K562 (cell line): ENCODE data around the gene MAST3. TPM values are rescaled to one million over a fixed set of nuclear protein-coding genes. Genes with fewer than 3 reads are reported as not detected.

ENCODE experiments used
- ATAC-seq: fragments of 200-7000 bp; cut with Tn5 transposase; 3 replicates; pipeline ENCODE4 v1.9.1; 2020; ENCODE audit warnings: moderate library complexity
- BruUV-seq: library from RNA; stranded (reverse); fragments of 400-500 nt; replicated peaks from 2 replicates; lab custom pipeline; 2021; lab: Mats Ljungman, UMichigan
- CTCF ChIA-PET: fragments of 300-600 bp; formaldehyde crosslinking; extraction: SDS; loops from one replicate; lab custom pipeline; 2021; ENCODE audit warnings: low intra/inter-chr PET ratio; lab: Yijun Ruan, JAX
- POLR2A ChIA-PET: fragments of 300-600, 350-650 bp; sonication (Branson Sonifier 250); formaldehyde crosslinking; extraction: SDS; loops from one replicate; lab custom pipeline; 2021; ENCODE audit warnings: antibody characterized with exemption, inconsistent platforms; lab: Yijun Ruan, JAX
- DNase-seq, 4 experiments: peaks; one replicate each; pipeline versions ENCODE4 v3.0.0 to v3.0.0-alpha.2; 2011 to 2018; ENCODE audit warnings: low spot score in 3 of 4, mixed read lengths in 3 of 4; ENCODE audit errors: extremely low read depth in 1 of 4
- FAIRE-seq: peaks from 2 replicates; lab custom pipeline; 2011; peaks lifted over from hg19 to GRCh38; lab: Jason Lieb, UNC
- H2AFZ ChIP-seq: 2 replicates; pipeline ENCODE4 v1.6.0; 2011; ENCODE audit warnings: low read depth, low read length, control low read depth, inconsistent platforms
- H3K27ac ChIP-seq: fragments of 200-600 bp; 3 replicates; pipeline ENCODE4 v1.8.0; 2011; ENCODE audit warnings: low read depth, mild to moderate bottlenecking, control low read depth, inconsistent platforms, low read length, moderate library complexity, mixed read lengths; ENCODE audit errors: extremely low read depth
- H3K27me3 ChIP-seq, 2 experiments: fragments of 300-600 bp in 1 of 2; 2 replicates in 1 of 2; 3 replicates in 1 of 2; pipeline versions ENCODE4 v1.6.0 to v1.8.0; 2011; ENCODE audit warnings: inconsistent platforms in 2 of 2, low read length in 2 of 2, mild to moderate bottlenecking in 1 of 2, mixed read lengths in 1 of 2, moderate library complexity in 1 of 2; ENCODE audit not compliant: control insufficient read depth in 2 of 2, insufficient read depth in 2 of 2
- H3K36me3 ChIP-seq: fragments of 300-600 bp; 3 replicates; pipeline ENCODE4 v1.8.0; 2011; ENCODE audit warnings: mild to moderate bottlenecking, low read length, inconsistent platforms; ENCODE audit not compliant: control insufficient read depth, insufficient read depth
- H3K4me1 ChIP-seq, 2 experiments: fragments of 200-600 bp in 1 of 2; replicated peaks in 1 of 2; 2 replicates in 1 of 2; 3 replicates in 1 of 2; pipeline versions ENCODE4 v1.5.1 to v1.8.0; 2011; ENCODE audit warnings: inconsistent platforms in 2 of 2, low read length in 2 of 2, mild to moderate bottlenecking in 1 of 2, mixed read lengths in 1 of 2, moderate library complexity in 1 of 2; ENCODE audit not compliant: control insufficient read depth in 2 of 2, insufficient read depth in 2 of 2
- H3K4me2 ChIP-seq: 2 replicates; pipeline ENCODE4 v1.6.1; 2011; ENCODE audit warnings: low read length, control low read depth, inconsistent platforms, mixed read lengths; ENCODE audit not compliant: insufficient read depth
- H3K4me3 ChIP-seq: fragments of 200-600 bp; sonication (generic), shearing (Covaris generic); 2 replicates; pipeline ENCODE4 v1.5.1; 2016; ENCODE audit warnings: control low read depth, inconsistent platforms
- H3K79me2 ChIP-seq: fragments of 200-600 bp; 3 replicates; pipeline ENCODE4 v1.8.0; 2011; ENCODE audit warnings: low read length, inconsistent platforms; ENCODE audit not compliant: control insufficient read depth, insufficient read depth
- H3K9ac ChIP-seq, 2 experiments: 2 replicates each; pipeline versions ENCODE4 v1.6.0 to v1.6.1; 2011; ENCODE audit warnings: low read depth in 2 of 2, low read length in 2 of 2, control low read depth in 1 of 2, inconsistent platforms in 1 of 2, mild to moderate bottlenecking in 1 of 2, mixed read lengths in 1 of 2; ENCODE audit not compliant: insufficient read depth in 1 of 2
- H3K9me1 ChIP-seq: one replicate; pipeline ENCODE4 v1.6.0; 2011; ENCODE audit warnings: inconsistent platforms, mild to moderate bottlenecking, low read length, moderate library complexity; ENCODE audit not compliant: control insufficient read depth, insufficient read depth
- H3K9me3 ChIP-seq: replicated peaks from 2 replicates; pipeline ENCODE4 v1.5.1; 2011; ENCODE audit warnings: low read depth, low read length, inconsistent platforms; ENCODE audit not compliant: control insufficient read depth, insufficient read depth
- H4K20me1 ChIP-seq: replicated peaks from 2 replicates; pipeline ENCODE4 v1.6.1; 2011; ENCODE audit warnings: low read length, inconsistent platforms, mixed read lengths; ENCODE audit not compliant: control insufficient read depth, insufficient read depth
- ELF4 ChIP-seq: fragments of 450-650 bp; formaldehyde crosslinking; IDR thresholded peaks from 2 replicates; pipeline ENCODE4 v1.4.0; 2022; ENCODE audit warnings: missing genetic modification characterization
- MECOM ChIP-seq: fragments of 250-450 bp; sonication (Bioruptor Pico); IDR thresholded peaks from 2 replicates; pipeline ENCODE4 v1.8.0; 2022; ENCODE audit warnings: inconsistent platforms
- WGBS: fragments of 100-300 bp; shearing (Covaris generic); methylation state at CpG from one replicate; pipeline ENCODE4 v1.1.6; 2016; ENCODE audit warnings: low coverage, mixed read lengths; ENCODE audit not compliant: insufficient coverage; ENCODE audit errors: missing lambda C conversion rate; 5-methylcytosine and 5-hydroxymethylcytosine counted together
- in situ Hi-C: fragments of 300-500 bp; cut with MboI; formaldehyde crosslinking; loops from 4 replicates; pipeline ENCODE4 v1.15.0; 2018; ENCODE audit warnings: inconsistent platforms, mixed read lengths
- intact Hi-C: fragments of 100-400 bp; cut with micrococcal nuclease; formaldehyde crosslinking; loops from 2 replicates; pipeline ENCODE4 v1.14.2; 2022
- polyA plus RNA-seq, 8 experiments: library from polyadenylated mRNA; depleted of rRNA in 4 of 8; stranded (reverse) in 5 of 8; unstranded in 3 of 8; fragments of >200 nt; fragmentation: Nextera tagmentation in 2 of 8; fragmentation: Illumina TruSeq in 1 of 8; extraction: Ambion mirVana in 2 of 8; extraction: Trizol in 1 of 8; gene quantifications; 2 replicates each; pipeline versions ENCODE4 v1.2.1 to v1.2.3, GENCODE V29; 2011 to 2014; ENCODE audit warnings: inconsistent platforms in 1 of 8, missing spikeins in 1 of 8
- total RNA-seq, 7 experiments: library from RNA; depleted of rRNA in 6 of 7; stranded (reverse); fragments of >200 nt in 6 of 7; fragmentation: Illumina TruSeq in 2 of 7; extraction: Trizol in 2 of 7; gene quantifications; 2 replicates each; pipeline versions ENCODE4 v1.2.1 to v1.2.3, GENCODE V29; 2011 to 2021; ENCODE audit warnings: low replicate concordance in 1 of 7
- TF ChIP-seq, protein P1 (sequence below): sonication (generic); formaldehyde crosslinking; IDR thresholded peaks from 2 replicates; pipeline ENCODE4 v1.8.1; 2022; ENCODE audit warnings: missing genetic modification reagents
- TF ChIP-seq, protein P2 (sequence below): sonication (generic); formaldehyde crosslinking; IDR thresholded peaks from 2 replicates; pipeline ENCODE4 v1.8.1; 2023; ENCODE audit warnings: mild to moderate bottlenecking, missing genetic modification reagents
- TF ChIP-seq, protein P3 (sequence below): IDR thresholded peaks from 2 replicates; pipeline ENCODE4 v1.6.1; 2011; ENCODE audit warnings: borderline replicate concordance, low read depth, mild to moderate bottlenecking, moderate library complexity, low read length; ENCODE audit not compliant: insufficient read depth, poor library complexity, severe bottlenecking

MAST3 gene
- total and polyA plus RNA-seq, 9 of the 15 experiments (the other 6 are each of a cell fraction or from before 2014, with no cell fraction given): 0.94 to 9.9 (median 2.4) TPM

DNA sequence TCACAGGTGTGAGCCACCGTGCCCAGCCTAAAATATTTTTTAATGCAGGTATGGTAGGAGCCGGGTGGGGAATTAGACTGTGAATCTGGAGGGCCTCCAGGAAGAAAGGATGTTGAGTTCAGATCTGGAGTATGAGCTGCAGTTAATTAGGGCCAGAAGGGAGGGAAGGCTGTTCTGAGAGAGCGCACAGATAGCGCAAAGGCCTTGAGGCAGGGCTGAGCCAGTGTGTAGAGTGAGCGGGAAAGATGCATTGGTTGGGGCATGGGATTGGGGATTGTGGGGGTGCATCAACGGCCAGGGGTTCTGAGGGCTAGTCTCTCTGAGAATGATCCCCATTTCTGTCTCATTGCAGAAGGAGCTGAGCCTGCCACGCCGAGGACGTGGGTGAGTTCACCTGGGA lies 9.7 kb downstream of the MAST3 start:
- WGBS: 78% methylated on average over 9 of the region's 9 CpGs
- FAIRE-seq: no peak
- no peaks in the 10 kb centered on the region for H3K27me3 ChIP-seq
- TF ChIP-seq ELF4 (no peak), MECOM (CRISPR knock-in tag) (no peak)
- TF ChIP-seq, protein P1, sequence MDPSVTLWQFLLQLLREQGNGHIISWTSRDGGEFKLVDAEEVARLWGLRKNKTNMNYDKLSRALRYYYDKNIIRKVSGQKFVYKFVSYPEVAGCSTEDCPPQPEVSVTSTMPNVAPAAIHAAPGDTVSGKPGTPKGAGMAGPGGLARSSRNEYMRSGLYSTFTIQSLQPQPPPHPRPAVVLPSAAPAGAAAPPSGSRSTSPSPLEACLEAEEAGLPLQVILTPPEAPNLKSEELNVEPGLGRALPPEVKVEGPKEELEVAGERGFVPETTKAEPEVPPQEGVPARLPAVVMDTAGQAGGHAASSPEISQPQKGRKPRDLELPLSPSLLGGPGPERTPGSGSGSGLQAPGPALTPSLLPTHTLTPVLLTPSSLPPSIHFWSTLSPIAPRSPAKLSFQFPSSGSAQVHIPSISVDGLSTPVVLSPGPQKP: no peak
- TF ChIP-seq, protein P2, sequence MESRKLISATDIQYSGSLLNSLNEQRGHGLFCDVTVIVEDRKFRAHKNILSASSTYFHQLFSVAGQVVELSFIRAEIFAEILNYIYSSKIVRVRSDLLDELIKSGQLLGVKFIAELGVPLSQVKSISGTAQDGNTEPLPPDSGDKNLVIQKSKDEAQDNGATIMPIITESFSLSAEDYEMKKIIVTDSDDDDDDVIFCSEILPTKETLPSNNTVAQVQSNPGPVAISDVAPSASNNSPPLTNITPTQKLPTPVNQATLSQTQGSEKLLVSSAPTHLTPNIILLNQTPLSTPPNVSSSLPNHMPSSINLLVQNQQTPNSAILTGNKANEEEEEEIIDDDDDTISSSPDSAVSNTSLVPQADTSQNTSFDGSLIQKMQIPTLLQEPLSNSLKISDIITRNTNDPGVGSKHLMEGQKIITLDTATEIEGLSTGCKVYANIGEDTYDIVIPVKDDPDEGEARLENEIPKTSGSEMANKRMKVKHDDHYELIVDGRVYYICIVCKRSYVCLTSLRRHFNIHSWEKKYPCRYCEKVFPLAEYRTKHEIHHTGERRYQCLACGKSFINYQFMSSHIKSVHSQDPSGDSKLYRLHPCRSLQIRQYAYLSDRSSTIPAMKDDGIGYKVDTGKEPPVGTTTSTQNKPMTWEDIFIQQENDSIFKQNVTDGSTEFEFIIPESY (CRISPR knock-in tag): peak; percentile 94
- TF ChIP-seq, protein P3, sequence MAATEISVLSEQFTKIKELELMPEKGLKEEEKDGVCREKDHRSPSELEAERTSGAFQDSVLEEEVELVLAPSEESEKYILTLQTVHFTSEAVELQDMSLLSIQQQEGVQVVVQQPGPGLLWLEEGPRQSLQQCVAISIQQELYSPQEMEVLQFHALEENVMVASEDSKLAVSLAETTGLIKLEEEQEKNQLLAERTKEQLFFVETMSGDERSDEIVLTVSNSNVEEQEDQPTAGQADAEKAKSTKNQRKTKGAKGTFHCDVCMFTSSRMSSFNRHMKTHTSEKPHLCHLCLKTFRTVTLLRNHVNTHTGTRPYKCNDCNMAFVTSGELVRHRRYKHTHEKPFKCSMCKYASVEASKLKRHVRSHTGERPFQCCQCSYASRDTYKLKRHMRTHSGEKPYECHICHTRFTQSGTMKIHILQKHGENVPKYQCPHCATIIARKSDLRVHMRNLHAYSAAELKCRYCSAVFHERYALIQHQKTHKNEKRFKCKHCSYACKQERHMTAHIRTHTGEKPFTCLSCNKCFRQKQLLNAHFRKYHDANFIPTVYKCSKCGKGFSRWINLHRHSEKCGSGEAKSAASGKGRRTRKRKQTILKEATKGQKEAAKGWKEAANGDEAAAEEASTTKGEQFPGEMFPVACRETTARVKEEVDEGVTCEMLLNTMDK: no peak
- TF ChIP-seq, all 486 proteins: peak for 1
- ATAC-seq: no peak
- Histone ChIP-seq H3K4me2 (no peak overlapping the region), H3K9ac (no peak overlapping the region; a peak in 1 of 4 replicates), H3K9me1 (no peaks in the 10 kb centered on the region), H3K4me1 (peaks cover 16 to 33% of the 10 kb centered on the region in 2 experiments), H3K36me3 (peaks cover 6% of the 10 kb centered on the region; the same call in 1 of the 3 replicates), H3K27ac (no peak overlapping the region), H4K20me1 (no peaks in the 10 kb centered on the region), H2AFZ (no peak overlapping the region), H3K79me2 (no peaks in the 10 kb centered on the region), H3K9me3 (no peaks in the 10 kb centered on the region), H3K4me3 (no peak overlapping the region)
- BruUV-seq: no TSS peak
- CTCF ChIA-PET: no interaction called here
- in situ Hi-C loops: no loop called here
- intact Hi-C loops: no loop called here
- no peak for DNase-seq
- POLR2A ChIA-PET: interaction anchor here (0.7 to 1.0 kb wide), 3 partner anchors 59 to 168 kb away, joined by 3 to 6 read pairs (median 4); no protein-coding TSS in a partner anchor
